Epithelial cell of esophagus (primary cell): ENCODE measurements around the gene OOSP3.

Source experiments
- DNase-seq: peaks from one replicate; pipeline ENCODE4 v3.0.0; 2010; ENCODE audit warnings: low read depth
- H3K4me3 ChIP-seq: 2 replicates; pipeline ENCODE4 v1.5.1; 2011; ENCODE audit warnings: mild to moderate bottlenecking, low read length, control low read depth
- CTCF ChIP-seq: IDR thresholded peaks from 2 replicates; pipeline ENCODE4 v1.5.1; 2011; ENCODE audit warnings: low read depth, mild to moderate bottlenecking, low read length, control low read depth, inconsistent platforms; ENCODE audit not compliant: insufficient read depth; ENCODE audit errors: missing control alignments

The OOSP3 gene

GRCh38 chr11:59944720-59945119 lies 66.1 kb downstream of the OOSP3 start:
- TF ChIP-seq CTCF = no peak
- H3K4me3 ChIP-seq = no peak overlapping the region
- DNase-seq = no peak
